ENCODE data around the gene YPEL3. TPM values are rescaled to one million over a fixed set of nuclear protein-coding genes. Genes with fewer than 3 reads are reported as not detected.
A peak's percentile ranks its signal among the peaks of the same experiment; 100 is the strongest.

The YPEL3 gene
- total RNA-seq, 1 donor from 2014 or later = 20.9 TPM

DNA sequence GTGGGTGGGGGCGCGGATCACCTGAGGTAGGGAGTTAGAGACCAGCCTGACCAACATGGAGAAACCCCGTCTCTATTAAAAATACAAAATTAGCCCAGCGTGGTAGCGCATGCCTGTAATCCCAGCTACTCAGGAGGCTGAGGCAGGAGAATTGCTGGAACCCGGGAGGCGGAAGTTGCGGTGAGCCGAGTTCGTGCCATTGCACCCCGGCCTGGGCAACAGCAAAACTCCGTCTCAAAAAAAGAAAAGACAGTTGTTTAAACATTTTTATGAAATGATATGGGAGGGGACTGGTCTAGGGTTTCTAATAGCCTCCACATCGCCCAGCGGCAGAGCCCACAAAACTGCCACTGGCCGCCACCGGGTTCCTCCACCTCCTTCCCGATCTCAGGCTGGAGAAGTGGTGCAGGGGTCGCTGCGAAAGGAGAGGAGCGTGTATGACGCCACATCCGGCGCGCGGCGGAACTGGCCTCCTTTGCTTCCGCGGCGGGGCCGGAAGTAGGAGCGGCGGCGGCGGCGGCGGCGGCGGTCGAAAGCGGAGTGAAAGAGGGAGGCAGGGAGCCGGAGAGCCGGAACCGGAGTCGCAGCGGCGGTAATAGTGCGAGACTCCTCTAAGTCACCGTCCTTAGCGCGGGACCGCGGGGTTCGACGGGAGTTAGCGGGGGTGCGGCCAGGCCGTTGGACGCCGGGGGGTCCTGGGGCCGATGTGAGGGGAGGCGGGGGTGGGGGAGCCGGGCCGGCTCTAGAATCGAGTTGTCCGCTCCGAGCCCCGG is 20.3 kb downstream of the YPEL3 start, which contains the start of gene PPP4C:
Gene PPP4C, plus strand, starts transcription at position 492 of the 773 bp plus-strand sequence. CDS start 384 bp downstream, outside the sequence.
- ATAC-seq (peak; percentile 95), DNase-seq (ENCODE audit: low spot score) (peak; percentile 92)

DNA sequence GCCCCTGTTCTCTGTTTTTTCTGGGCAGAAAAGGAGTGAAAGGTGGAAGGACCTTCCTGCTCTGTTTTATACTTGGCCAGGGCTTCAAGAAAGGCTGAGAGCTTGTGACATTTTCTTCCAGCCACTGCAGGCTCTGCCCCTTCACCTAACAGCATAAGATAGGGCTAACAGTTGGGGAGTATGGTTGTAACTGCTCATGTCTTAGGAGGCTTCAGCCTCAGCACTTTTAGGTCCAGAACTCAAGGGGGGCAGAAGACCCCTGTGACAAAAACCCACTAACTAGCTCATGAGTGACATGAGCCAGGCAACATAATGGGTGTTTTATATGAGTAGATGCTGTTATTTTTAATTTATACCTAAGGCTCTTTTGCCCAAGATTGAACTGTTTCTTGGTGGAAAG is 25.5 kb downstream of the YPEL3 start:
- ATAC-seq = no peak
- DNase-seq (ENCODE audit: low spot score) = no peak

DNA sequence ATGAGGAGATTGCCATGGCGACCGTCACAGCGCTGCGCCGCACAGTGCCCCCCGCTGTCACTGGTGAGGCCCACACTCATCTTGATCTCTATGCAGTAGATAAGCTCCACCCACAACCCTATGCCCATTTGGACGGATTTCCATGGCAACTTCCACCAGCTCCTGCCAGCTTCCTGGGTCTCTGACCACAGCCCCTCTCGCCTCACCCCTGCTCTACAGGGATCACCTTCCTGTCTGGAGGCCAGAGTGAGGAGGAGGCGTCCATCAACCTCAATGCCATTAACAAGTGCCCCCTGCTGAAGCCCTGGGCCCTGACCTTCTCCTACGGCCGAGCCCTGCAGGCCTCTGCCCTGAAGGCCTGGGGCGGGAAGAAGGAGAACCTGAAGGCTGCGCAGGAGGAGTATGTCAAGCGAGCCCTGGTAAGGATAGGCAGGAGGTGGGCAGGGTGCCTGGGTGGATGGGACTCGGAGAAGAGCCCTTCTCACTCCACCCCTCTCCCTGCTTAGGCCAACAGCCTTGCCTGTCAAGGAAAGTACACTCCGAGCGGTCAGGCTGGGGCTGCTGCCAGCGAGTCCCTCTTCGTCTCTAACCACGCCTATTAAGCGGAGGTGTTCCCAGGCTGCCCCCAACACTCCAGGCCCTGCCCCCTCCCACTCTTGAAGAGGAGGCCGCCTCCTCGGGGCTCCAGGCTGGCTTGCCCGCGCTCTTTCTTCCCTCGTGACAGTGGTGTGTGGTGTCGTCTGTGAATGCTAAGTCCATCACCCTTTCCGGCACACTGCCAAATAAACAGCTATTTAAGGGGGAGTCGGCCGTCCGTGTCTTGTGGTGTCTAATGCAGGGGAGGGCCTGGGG is 26.2 kb downstream of the YPEL3 start:
- DNase-seq (ENCODE audit: low spot score) = no peak
- ATAC-seq = no peak

GRCh38 chr16:30068750-30069610 is 27.0 kb downstream of the YPEL3 start:
- DNase-seq (ENCODE audit: low spot score) = no peak
- ATAC-seq = no peak

DNA sequence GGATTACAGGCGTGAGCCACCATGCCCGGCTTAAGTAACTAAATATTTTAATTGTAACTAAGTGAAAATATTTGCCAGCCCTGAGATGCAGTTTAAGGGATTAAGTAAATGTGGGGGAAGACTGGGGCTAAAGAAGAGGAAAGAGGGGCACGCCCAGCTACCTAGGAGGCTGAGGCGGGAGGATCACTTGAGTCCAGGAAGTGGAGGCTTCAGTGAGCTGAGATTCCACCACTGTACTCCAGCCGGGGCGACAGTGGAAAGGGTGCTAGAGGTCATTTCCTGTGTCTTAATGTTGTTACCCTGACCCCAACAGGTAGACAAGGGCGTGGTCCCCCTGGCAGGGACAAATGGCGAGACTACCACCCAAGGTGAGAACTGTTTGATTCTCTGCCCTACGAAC is 27.7 kb downstream of the YPEL3 start:
- ATAC-seq = no peak
- no peak for DNase-seq (ENCODE audit: low spot score)

DNA sequence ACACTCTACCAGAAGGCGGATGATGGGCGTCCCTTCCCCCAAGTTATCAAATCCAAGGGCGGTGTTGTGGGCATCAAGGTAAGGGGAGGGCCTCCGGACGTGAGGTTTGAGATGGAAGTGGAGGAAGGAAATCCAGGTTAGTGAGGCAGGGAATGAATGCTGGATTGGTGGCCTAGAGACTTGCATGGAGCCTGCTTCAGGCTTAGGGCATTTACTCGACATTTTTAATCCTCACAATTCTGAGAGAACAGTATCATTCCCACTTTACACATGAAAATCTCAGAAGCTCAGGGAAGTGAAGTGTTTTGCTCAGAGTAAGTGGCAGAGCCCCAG is 28.5 kb downstream of the YPEL3 start:
- no peak for ATAC-seq
- no peak for DNase-seq (ENCODE audit: low spot score)

DNA sequence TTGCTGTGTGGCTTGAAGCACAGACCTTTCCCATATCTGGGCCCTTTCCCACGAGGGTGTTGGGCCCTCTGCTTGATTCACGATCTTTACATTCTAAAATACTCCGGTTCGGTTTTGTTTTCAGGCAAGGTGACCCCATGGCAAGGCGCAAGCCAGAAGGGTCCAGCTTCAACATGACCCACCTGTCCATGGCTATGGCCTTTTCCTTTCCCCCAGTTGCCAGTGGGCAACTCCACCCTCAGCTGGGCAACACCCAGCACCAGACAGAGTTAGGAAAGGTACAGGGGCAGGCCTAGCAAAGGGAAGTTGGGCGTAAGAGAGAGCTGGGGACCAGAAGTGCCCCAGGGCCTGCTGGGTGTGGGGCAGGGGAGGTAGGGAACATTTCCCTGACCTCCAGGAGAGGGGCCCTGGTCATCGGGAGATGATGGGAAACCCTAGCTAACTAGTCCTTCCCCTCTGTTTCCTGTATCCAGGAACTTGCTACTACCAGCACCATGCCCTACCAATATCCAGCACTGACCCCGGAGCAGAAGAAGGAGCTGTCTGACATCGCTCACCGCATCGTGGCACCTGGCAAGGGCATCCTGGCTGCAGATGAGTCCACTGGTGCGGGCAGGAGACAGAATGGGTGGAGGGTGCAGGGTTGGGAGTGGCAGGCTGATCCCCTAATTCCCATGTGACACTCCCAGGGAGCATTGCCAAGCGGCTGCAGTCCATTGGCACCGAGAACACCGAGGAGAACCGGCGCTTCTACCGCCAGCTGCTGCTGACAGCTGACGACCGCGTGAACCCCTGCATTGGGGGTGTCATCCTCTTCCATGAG is 29.0 kb downstream of the YPEL3 start:
- DNase-seq (ENCODE audit: low spot score) (no peak), ATAC-seq (no peak)

DNA sequence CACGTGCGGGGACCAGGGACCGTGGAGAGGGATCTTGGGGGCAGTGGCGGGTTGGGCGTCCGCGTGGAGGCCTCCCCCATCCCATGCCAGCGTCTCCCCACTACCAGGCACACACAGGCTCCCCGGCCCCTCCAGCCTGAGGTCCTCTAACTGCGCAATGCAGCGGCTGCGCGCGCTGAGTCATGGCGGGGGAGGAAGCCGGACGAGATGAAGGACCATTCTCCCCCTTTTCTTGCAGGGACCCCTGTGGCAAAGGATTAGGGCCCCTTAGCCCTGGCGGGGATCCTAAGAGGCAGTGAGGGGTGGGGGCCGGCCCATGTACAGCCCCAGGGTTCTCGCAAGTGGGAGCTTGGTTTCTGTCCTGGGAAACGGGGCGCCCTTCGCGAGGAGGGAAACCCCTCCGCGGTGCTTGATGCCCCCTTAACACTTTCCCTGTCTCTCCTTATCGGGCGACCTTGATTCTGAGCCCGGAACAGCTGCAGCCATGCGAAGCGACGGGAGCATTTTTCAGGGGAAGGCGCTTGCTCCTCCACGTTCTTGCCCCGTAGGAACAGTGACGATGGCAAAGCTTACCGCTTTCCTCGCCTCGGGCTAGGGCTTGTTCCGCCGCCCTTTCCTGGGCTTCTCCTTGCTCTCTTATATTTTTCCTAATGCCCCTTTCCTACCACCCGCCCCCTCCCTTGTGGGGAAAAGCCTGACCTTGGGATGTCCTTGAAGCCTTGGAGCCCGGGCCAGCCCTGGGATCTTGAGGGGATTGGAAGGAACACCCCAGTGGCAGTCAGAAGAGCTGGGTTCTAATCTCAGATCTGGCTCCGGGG is 29.9 kb downstream of the YPEL3 start:
- peak; percentile 64 for DNase-seq (ENCODE audit: low spot score)
- ATAC-seq = no peak

- peak; percentile 98 for DNase-seq (ENCODE audit: low spot score)
- ATAC-seq = peak; percentile 88
Measured at GRCh38 chr16:30065102-30065942, 30.7 kb downstream of the YPEL3 start, which contains the start of gene ALDOA. TSS of gene ALDOA (plus strand) at chr16:30065760. CDS start at chr16:30066898, 1,138 bp downstream.

- DNase-seq (ENCODE audit: low spot score) (no peak), ATAC-seq (peak; percentile 3)
Measured at GRCh38 chr16:30064729-30065101, 31.3 kb downstream of the YPEL3 start.

DNA sequence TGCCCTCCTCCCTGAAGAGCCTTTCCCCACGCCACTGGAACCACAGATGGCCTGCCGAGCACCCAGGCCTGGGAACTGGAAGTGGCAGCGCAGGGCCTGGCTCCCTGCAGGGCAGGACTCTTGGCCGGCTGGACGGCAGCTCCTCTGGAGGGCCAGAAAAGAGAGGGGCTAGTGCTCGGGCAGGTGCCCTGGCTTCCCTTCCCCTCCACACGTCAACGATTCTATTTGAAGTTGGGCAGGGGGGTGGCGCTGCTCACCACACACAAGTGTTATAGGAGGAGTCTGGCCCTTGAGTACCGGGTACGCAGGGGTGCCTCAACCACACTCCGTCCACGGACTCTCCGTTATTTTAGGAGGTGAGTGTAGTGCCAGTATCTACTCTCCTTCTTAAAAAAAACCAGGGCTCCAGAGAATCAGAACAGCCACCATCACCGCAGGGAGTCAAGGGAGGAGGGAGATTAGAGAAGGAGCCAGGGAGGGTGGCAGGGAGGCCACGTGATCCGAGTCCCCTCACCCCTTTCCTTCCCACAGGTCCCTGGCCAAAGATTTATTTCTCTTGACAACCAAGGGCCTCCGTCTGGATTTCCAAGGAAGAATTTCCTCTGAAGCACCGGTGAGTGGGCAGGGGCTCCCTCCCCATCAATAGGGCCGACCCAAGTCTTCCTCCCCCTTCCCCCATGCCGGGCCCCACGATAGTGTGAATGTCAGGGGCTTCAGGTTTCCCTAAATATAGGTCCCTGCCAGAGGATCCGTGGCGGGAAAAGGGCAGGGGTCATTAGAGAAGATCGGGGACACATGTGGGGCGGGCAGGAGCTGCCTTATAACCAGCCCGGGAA is 31.9 kb downstream of the YPEL3 start:
- ATAC-seq (peak; percentile 53), DNase-seq (ENCODE audit: low spot score) (peak; percentile 78)

- no peak for DNase-seq (ENCODE audit: low spot score)
- no peak for ATAC-seq
Measured at GRCh38 chr16:30063278-30063892, 32.6 kb downstream of the YPEL3 start.

- DNase-seq (ENCODE audit: low spot score) (no peak), ATAC-seq (no peak)
Measured at GRCh38 chr16:30060836-30061554, 35.0 kb downstream of the YPEL3 start.

- DNase-seq (ENCODE audit: low spot score) = no peak
- no peak for ATAC-seq
Measured at GRCh38 chr16:30060346-30060745, 35.7 kb downstream of the YPEL3 start.

DNA sequence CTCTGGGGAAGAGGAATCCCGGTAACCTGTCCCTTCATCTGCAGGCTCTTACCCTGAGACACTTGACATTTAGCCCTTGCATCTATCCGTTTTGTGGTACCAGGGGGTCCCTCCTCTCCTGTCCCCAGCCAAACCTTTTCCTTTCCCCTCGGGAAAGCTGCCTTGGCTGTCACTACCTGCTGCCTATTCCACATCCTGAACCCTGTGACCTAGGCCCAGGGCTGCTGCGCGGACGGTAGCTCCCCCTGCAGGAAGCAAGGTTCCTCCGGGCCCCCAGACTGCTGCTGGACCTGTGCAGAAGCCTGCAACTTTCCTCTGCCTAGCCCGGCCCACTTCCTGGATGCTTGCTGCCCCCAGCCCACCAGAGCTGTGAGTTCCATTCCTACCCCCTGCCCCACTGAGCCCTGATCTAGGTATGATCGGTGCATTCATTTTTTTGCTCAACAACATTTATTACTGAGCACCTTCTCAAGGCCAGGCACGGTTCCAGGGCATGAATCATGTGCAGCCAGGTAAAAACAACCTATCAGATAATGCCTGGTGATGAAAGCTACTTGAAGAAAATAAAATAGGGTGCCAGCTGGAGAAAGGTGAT is 41.0 kb downstream of the YPEL3 start:
- ATAC-seq (peak; percentile 45), DNase-seq (ENCODE audit: low spot score) (no peak)

GRCh38 chr16:30054451-30054850 is 41.6 kb downstream of the YPEL3 start:
- DNase-seq (ENCODE audit: low spot score) = no peak
- ATAC-seq = no peak
